Trophoblast cell (in vitro differentiated cells and primary cell): Measurements from ENCODE around the gene PDE4B.

Experiments used
- DNase-seq, 2 donors: peaks; one replicate each; pipeline ENCODE4 v3.0.0-alpha.2; 2016
- H2AFZ ChIP-seq: 2 replicates; pipeline ENCODE4 v1.6.1; 2013; ENCODE audit warnings: low read length, moderate library complexity, mild to moderate bottlenecking; ENCODE audit not compliant: insufficient read depth, poor library complexity
- H2AK5ac ChIP-seq: 2 replicates; pipeline ENCODE4 v1.6.1; 2013; ENCODE audit warnings: mild to moderate bottlenecking, low read length
- H2BK120ac ChIP-seq: 2 replicates; pipeline ENCODE4 v1.6.1; 2013; ENCODE audit warnings: low read length, mild to moderate bottlenecking, moderate library complexity; ENCODE audit not compliant: insufficient read depth, poor library complexity
- H2BK12ac ChIP-seq: 2 replicates; pipeline ENCODE4 v1.6.1; 2013; ENCODE audit warnings: mild to moderate bottlenecking, low read length, moderate library complexity
- H2BK5ac ChIP-seq: 2 replicates; pipeline ENCODE4 v1.6.1; 2013; ENCODE audit warnings: low read length, low read depth, moderate library complexity, mild to moderate bottlenecking; ENCODE audit not compliant: poor library complexity
- H3K14ac ChIP-seq: 2 replicates; pipeline ENCODE4 v1.6.1; 2013; ENCODE audit warnings: mild to moderate bottlenecking, low read length
- H3K18ac ChIP-seq: 2 replicates; pipeline ENCODE4 v1.6.1; 2013; ENCODE audit warnings: mild to moderate bottlenecking, low read length
- H3K23ac ChIP-seq: 2 replicates; pipeline ENCODE4 v1.6.1; 2013; ENCODE audit warnings: low read length
- H3K27ac ChIP-seq: 2 replicates; pipeline ENCODE4 v1.5.1; 2013; ENCODE audit warnings: low read depth, mild to moderate bottlenecking, inconsistent platforms, low read length, moderate library complexity
- H3K27me3 ChIP-seq: 2 replicates; pipeline ENCODE4 v1.6.1; 2013; ENCODE audit warnings: inconsistent platforms, mild to moderate bottlenecking, low read length, moderate library complexity; ENCODE audit not compliant: insufficient read depth
- H3K36me3 ChIP-seq, 2 experiments: 1 replicate in 1 of 2; 2 replicates in 1 of 2; pipeline ENCODE4 v1.6.1; 2013; ENCODE audit warnings: low read length in 2 of 2, mild to moderate bottlenecking in 2 of 2, moderate library complexity in 1 of 2; ENCODE audit not compliant: insufficient read depth in 2 of 2, control insufficient read depth in 1 of 2
- H3K4ac ChIP-seq: 2 replicates; pipeline ENCODE4 v1.6.1; 2013; ENCODE audit warnings: low read depth, mild to moderate bottlenecking, low read length, moderate library complexity
- H3K4me1 ChIP-seq, 2 experiments: 1 replicate in 1 of 2; 2 replicates in 1 of 2; pipeline ENCODE4 v1.6.1; 2013; ENCODE audit warnings: low read length in 2 of 2, mild to moderate bottlenecking in 2 of 2, moderate library complexity in 1 of 2; ENCODE audit not compliant: insufficient read depth in 2 of 2, control insufficient read depth in 1 of 2
- H3K4me2 ChIP-seq: 2 replicates; pipeline ENCODE4 v1.6.1; 2013; ENCODE audit warnings: inconsistent platforms, mild to moderate bottlenecking, low read length, moderate library complexity
- H3K4me3 ChIP-seq: 2 replicates; pipeline ENCODE4 v1.5.1; 2013; ENCODE audit warnings: mild to moderate bottlenecking, low read depth, low read length, inconsistent platforms
- H3K79me1 ChIP-seq: one replicate; pipeline ENCODE4 v1.6.1; 2013; ENCODE audit warnings: low read length
- H3K79me2 ChIP-seq: 2 replicates; pipeline ENCODE4 v1.6.1; 2013; ENCODE audit warnings: low read length, mild to moderate bottlenecking; ENCODE audit not compliant: control insufficient read depth, insufficient read depth, poor library complexity
- H3K9ac ChIP-seq: 2 replicates; pipeline ENCODE4 v1.6.1; 2013; ENCODE audit warnings: mild to moderate bottlenecking, low read length
- H3K9me3 ChIP-seq: 2 replicates; pipeline ENCODE4 v1.6.1; 2013; ENCODE audit warnings: low read depth, mild to moderate bottlenecking, control low read depth, inconsistent platforms, low read length; ENCODE audit not compliant: insufficient read depth
- H4K12ac ChIP-seq: 2 replicates; pipeline ENCODE4 v1.6.1; 2013; ENCODE audit warnings: low read depth, mild to moderate bottlenecking, low read length, moderate library complexity
- H4K8ac ChIP-seq: 2 replicates; pipeline ENCODE4 v1.6.1; 2013; ENCODE audit warnings: low read depth, mild to moderate bottlenecking, low read length, moderate library complexity
- H4K91ac ChIP-seq: one replicate; pipeline ENCODE4 v1.6.1; 2013; ENCODE audit warnings: low read depth, mild to moderate bottlenecking, low read length, moderate library complexity
- WGBS: extraction: QIAGEN DNeasy Blood & Tissue Kit; methylation state at CpG from one replicate; pipeline ENCODE4 v1.1.7; 2013; ENCODE audit warnings: missing lambda C conversion rate; ENCODE audit not compliant: insufficient read length, insufficient coverage; ENCODE audit errors: extremely low coverage; 5-methylcytosine and 5-hydroxymethylcytosine counted together

Gene PDE4B

DNA sequence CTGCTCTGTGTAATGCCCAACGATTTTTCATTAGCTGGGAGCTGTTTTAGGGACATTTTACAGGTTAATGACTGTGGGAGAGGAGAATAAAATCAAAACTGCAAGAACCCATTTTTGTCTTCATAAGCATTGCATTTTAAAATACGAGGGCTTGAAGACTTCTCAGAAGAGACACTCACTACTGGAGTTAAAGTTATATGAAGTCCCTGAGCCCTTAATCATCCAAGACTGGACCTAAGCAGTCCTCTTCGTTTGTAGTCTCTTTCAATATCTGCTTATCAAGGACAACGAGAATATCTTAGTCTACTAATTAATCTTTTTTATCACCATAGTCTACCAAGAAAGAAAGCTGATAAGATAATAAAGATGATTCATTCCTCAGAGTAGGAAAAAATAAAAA lies 564.3 kb downstream of the PDE4B start:
- Histone ChIP-seq H2BK12ac (no peak overlapping the region), H4K12ac (no peak overlapping the region), H3K79me1 (no peaks in the 10 kb centered on the region), H3K4me3 (no peak overlapping the region), H3K36me3 (no peaks in the 10 kb centered on the region), H3K18ac (no peak overlapping the region), H3K4me1 (peaks cover 0 to 4% of the 10 kb centered on the region in 2 experiments), H2AK5ac (no peak overlapping the region), H4K91ac (no peak overlapping the region), H3K9me3 (no peaks in the 10 kb centered on the region), H3K27me3 (no peaks in the 10 kb centered on the region), H3K79me2 (no peaks in the 10 kb centered on the region), H3K4ac (no peak overlapping the region), H3K27ac (no peak overlapping the region), H2AFZ (no peak overlapping the region), H3K9ac (no peak overlapping the region), H2BK5ac (no peak overlapping the region), H2BK120ac (no peak overlapping the region), H4K8ac (no peak overlapping the region), H3K4me2 (no peak overlapping the region), H3K23ac (no peak overlapping the region), H3K14ac (no peak overlapping the region)
- WGBS = no CpG with 5 or more reads among the region's 4 CpGs
- no peak for DNase-seq

DNA sequence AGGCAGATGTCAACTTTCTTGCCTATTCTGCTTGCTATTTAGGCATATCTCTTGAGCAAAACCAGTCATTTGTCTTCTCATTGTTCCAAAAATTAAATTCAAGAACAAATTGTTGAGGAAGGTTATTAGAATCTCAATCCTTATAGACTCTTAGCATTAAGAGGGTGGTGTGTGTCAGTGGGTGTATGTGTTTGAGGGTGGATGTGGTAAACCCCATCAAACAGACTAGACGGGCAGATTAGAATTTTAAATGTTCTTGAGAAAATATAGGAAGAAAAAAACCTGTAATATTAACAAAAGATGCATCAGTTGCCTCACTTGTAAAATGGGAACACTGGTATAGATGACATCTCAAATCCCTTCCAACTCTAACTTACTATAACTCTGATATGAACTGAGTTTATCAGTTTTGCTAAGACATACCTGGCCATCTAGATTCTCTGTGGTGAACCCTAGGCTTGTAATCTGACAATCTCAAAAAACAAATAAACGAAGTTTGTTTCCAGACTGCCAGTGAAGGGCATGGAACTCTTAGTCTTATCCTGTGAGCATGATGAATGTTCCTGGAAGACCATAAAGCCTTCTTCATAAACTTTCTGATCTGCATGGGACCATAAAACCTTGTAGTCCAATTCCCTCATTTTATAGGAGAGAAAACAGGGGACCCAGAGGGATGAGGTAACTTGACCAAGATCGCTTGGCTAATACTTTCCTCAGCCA lies 564.9 kb downstream of the PDE4B start:
- H3K79me1 ChIP-seq = no peaks in the 10 kb centered on the region
- DNase-seq = no peak
- no peak overlapping the region for H2AK5ac ChIP-seq
- no peaks in the 10 kb centered on the region for H3K9me3 ChIP-seq
- H3K4me3 ChIP-seq = no peak overlapping the region
- no peak overlapping the region for H3K23ac ChIP-seq
- no CpG with 5 or more reads among the region's 3 CpGs for whole genome bisulfite sequencing
- peaks cover 0 to 4% of the 10 kb centered on the region in 2 experiments for H3K4me1 ChIP-seq
- no peak overlapping the region for H3K27ac ChIP-seq
- H3K36me3 ChIP-seq = no peaks in the 10 kb centered on the region
- H3K9ac ChIP-seq = no peak overlapping the region
- H4K8ac ChIP-seq = no peak overlapping the region
- no peak overlapping the region for H2BK120ac ChIP-seq
- H3K79me2 ChIP-seq = no peaks in the 10 kb centered on the region
- no peak overlapping the region for H3K4ac ChIP-seq
- no peak overlapping the region for H4K12ac ChIP-seq
- H2AFZ ChIP-seq = no peak overlapping the region
- H3K14ac ChIP-seq = no peak overlapping the region
- H3K27me3 ChIP-seq = no peaks in the 10 kb centered on the region
- no peak overlapping the region for H2BK12ac ChIP-seq
- H4K91ac ChIP-seq = no peak overlapping the region
- H3K18ac ChIP-seq = no peak overlapping the region
- no peak overlapping the region for H2BK5ac ChIP-seq
- no peak overlapping the region for H3K4me2 ChIP-seq

DNA sequence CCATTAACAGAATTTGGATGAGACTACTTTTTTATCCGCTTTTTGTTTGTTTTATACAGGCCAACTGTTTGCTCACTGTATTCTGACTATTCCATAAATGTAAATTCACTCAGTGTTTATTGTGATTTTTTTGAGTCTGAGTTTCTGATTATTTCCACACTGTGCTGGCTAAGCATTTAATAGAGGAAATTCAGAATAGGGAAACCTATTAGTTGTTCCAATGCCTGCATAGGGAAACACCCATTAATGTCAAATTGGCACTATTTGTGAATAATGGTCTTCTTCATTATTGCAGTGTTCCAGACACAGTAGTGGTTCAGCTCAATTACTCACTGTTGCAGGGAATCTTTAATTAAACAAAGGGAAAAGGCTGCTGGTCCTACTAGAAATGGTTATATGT lies 566.6 kb downstream of the PDE4B start:
- Histone ChIP-seq H2BK5ac (no peak overlapping the region), H2AK5ac (no peak overlapping the region), H3K36me3 (no peaks in the 10 kb centered on the region), H3K79me2 (no peaks in the 10 kb centered on the region), H4K8ac (no peak overlapping the region), H4K91ac (no peak overlapping the region), H3K9me3 (no peaks in the 10 kb centered on the region), H3K23ac (no peak overlapping the region), H3K9ac (no peak overlapping the region), H3K27me3 (no peaks in the 10 kb centered on the region), H2AFZ (no peak overlapping the region), H3K4ac (no peak overlapping the region), H3K4me3 (no peak overlapping the region), H3K14ac (no peak overlapping the region), H3K18ac (no peak overlapping the region), H3K4me2 (no peak overlapping the region), H4K12ac (no peak overlapping the region), H3K27ac (no peak overlapping the region), H3K4me1 (peaks cover 0 to 2% of the 10 kb centered on the region in 2 experiments), H3K79me1 (no peaks in the 10 kb centered on the region), H2BK120ac (no peak overlapping the region), H2BK12ac (no peak overlapping the region)
- DNase-seq = no peak
- no CpG with 5 or more reads among the region's 1 CpG for WGBS

DNA sequence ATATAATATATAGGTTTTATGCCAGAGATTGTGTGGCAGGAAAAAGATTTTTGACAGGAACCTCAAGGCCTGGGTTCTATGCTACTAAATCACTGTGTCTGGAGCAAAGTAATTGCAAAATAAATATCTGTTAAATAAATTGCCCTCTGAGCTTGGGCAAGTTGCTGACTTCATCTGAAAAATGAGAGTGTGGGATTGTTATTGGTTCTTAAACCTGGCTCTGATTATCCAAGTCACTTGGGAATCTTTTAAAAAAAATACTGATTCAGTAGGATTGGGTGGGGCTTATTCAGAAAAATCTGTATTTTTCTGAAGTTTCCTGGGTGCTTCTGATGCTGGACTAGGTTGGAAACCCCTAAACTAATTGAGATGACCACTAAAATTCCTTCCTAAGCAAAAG lies 567.1 kb downstream of the PDE4B start:
- H2BK5ac ChIP-seq = no peak overlapping the region

More for the DNA sequence above, 567.1 kb downstream of the PDE4B start:
- Histone ChIP-seq H3K4ac (no peak overlapping the region), H3K27ac (no peak overlapping the region), H3K79me2 (no peaks in the 10 kb centered on the region), H3K18ac (no peak overlapping the region), H2BK12ac (no peak overlapping the region), H3K4me1 (no peaks in the 10 kb centered on the region), H3K23ac (no peak overlapping the region), H4K91ac (no peak overlapping the region), H3K4me2 (no peak overlapping the region), H3K36me3 (no peaks in the 10 kb centered on the region), H3K14ac (no peak overlapping the region), H2BK120ac (no peak overlapping the region), H2AFZ (no peak overlapping the region), H4K8ac (no peak overlapping the region), H3K27me3 (no peaks in the 10 kb centered on the region), H3K9ac (no peak overlapping the region), H3K79me1 (no peaks in the 10 kb centered on the region), H4K12ac (no peak overlapping the region), H2AK5ac (no peak overlapping the region), H3K9me3 (no peaks in the 10 kb centered on the region), H3K4me3 (no peak overlapping the region)
- DNase-seq = no peak
